Globus pallidus (tissue), 1 donor: ENCODE results near the gene IGSF3.

ENCODE experiments used
- DNase-seq: peaks from one replicate; pipeline ENCODE4 v3.0.0-alpha.2; 2015; ENCODE audit warnings: low spot score

The IGSF3 gene

GRCh38 chr1:116557323-116557878 lies 110.1 kb downstream of the IGSF3 start:
- DNase-seq = no peak

DNA sequence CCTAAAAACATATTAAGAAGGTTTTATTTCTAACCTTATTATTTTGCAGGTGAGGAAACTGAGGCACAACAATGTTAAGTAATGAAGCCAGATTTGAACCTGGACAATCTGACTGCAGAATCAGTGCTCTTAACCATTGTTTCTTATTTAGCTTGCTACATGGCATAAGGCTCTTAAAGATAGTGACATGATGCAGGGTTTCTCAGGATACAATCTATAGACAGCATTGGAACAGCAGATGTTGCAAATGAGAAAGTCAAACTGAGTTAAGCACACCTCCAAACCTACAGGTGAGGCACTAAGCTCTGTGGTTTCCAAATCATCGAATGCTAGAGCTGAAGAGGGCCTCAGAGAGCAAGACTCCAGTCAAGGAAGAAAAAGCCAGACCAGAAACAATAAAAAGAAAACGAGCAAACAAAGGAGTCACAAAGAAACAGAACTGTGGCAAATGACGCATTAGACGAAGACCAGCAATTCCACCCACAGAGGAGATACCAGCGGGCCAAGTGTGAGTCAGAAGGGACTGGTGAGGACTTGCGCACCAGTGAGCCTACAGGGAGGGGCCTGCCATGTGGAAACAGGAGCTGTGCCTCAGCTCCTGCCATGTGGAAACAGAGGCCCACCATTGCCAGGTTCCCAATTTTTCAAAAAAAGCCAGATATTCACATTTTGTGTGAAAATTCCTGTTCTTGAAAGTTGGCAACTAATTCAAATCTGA lies 111.1 kb downstream of the IGSF3 start:
- no peak for DNase-seq

- DNase-seq = no peak
Observed at GRCh38 chr1:116554924-116555323, 112.6 kb downstream of the IGSF3 start.

- DNase-seq = no peak
Observed at GRCh38 chr1:116553386-116554115, 114.0 kb downstream of the IGSF3 start.

DNA sequence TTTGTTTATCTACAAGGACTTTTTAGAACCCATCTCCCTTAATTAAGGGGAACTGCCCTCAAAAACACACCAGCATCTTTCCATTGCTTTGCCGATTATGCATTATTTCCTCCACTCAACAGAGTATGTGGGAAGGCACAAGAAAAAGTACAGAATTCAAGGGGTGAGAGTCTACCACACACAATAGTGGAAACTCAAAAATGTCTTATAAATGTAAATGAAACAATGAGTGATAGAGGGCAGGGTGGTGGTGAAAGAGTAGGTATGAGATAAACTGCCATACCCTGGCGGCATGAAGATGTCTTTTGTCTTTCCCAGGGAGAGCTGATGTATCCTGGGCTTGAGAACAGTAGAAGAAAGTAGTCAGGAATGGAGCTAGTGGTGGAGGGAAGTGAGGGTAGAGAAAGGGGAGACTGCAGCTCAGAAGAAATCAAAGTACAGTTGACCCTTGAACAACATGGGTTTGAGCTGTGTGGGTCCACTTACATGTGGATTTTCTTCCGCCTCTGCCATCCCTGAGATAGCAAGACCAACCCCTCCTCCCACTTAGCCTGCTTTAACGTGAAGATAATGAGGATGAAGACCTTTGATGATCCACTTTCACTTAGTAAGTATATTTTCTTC lies 121.1 kb downstream of the IGSF3 start:
- DNase-seq = no peak

- DNase-seq = no peak
Observed at GRCh38 chr1:116545359-116545705, 122.2 kb downstream of the IGSF3 start.

- no peak for DNase-seq
Observed at GRCh38 chr1:116544588-116545358, 122.8 kb downstream of the IGSF3 start.

- no peak for DNase-seq
Observed at GRCh38 chr1:116540088-116540487, 127.4 kb downstream of the IGSF3 start.

DNA sequence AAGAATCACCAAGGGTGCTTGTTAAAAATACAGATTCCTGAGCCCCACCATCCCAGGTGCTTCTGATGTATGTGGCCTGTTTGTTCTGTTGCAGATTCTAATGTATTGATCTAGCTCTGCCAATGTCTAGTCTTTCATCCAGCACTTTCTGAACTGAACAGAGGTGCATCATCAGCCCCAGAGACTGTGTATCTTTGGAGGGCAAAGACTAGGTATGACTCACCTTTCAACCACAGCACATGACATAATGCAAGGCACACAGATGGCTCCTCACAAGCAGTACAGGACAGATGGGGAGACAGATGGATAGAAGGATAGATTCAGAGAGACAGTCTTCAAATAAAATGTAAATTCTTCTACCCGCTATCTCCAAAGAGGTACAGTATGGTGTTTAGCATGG lies 129.0 kb downstream of the IGSF3 start:
- no peak for DNase-seq

DNA sequence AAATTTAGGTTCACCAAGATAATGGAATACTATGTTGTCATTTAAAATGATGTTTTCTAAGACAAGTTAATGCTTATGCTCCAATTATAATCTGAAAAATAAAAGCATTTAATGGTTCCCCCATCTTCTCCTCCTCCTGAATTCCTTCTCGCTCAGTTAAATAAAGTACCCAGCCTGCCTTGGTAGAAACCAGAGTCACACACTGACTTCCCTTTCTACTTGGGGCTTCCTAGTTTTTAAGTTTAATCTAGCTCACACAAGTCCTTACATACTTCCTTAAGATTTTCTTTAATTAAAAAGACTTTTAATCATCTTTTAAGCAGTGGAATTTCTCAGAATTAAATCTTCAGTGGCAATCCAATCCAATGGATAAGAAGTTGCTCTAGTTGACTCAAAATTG lies 129.6 kb downstream of the IGSF3 start:
- DNase-seq = no peak

DNA sequence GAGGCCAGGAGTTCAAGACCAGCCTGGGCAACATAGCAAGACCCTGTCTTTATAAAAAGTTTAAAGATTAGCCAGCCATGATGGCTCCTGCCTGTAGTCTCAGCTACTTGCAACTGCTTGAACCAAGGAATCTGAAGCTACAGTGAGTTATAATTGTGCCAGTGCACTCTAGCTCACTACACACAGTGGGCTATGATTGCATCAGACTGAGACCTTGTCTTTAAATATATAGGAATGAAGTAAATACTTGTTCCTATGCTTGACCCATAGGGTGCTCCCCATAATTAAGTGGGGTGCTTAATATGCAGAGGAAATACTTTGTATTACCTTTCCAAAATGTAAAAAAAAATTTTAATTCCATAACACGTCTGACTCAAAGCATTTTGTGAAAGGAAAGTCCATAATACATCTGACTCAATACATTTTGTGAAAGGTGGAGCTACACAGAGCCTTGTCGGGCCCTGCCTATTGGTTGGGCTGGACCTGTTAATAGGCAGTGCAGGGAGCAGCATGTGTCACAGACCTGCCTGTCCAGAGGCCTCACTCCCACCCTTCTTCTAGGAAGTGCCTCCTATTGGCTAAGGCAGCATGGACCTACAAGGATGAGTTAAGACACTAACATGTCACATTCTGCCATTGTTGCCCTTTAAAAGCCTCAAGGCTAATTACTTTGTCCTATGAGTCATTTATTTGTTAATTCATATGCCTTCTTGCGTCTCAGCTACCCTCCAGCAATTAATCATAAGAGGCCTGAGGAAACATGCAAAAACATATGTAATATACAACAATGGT lies 130.3 kb downstream of the IGSF3 start:
- no peak for DNase-seq

GRCh38 chr1:116534014-116534739 lies 133.4 kb downstream of the IGSF3 start:
- DNase-seq = no peak

- no peak for DNase-seq
Observed at GRCh38 chr1:116533429-116533820, 134.1 kb downstream of the IGSF3 start.

GRCh38 chr1:116532671-116533428 lies 134.7 kb downstream of the IGSF3 start:
- no peak for DNase-seq

- no peak for DNase-seq
Observed at GRCh38 chr1:116531917-116532316, 135.6 kb downstream of the IGSF3 start.

- no peak for DNase-seq
Observed at GRCh38 chr1:116529681-116530080, 137.9 kb downstream of the IGSF3 start.

GRCh38 chr1:116529199-116529631 lies 138.3 kb downstream of the IGSF3 start:
- no peak for DNase-seq

- no peak for DNase-seq
Observed at GRCh38 chr1:116528329-116529083, 139.0 kb downstream of the IGSF3 start.

DNA sequence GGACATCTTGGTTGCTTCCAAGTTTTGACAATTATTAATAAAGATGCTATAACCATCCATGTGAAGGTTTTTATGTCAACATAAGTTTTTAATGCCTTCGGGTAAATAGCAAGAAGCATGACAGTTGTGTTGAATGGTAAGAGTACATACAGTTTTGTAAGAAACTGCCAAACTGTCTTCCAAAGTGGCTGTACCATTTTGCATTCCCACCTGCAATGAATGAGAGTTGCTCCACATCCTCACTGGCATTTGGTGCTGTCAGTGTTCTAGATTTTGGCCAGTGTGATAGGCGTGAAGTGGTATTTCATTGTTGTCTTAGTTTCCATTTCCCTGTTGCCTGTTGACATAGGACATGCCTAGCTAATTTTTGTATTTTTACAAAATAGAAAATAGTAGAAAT lies 142.1 kb downstream of the IGSF3 start:
- DNase-seq = no peak
